ENCODE measurements around the gene FKBP4.

DNA sequence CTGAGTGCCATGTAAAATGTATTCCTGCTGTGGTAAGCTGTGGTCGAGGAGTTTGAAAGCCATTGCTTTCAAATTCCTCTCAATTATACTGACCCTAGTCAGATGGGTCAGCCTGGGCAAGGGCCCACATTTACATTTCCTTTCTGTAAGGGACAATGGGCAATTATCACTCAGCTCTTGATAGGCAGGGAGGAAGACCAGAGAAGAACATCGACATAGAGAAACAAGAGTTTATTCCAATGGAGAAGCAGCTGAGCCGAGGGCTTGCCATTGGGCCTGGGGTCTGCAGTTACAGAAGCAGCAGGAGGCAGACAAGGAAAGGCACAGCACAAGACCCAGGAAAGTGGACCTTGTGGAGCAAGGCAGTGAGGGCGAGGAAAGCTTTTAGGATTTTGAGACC is 30.4 kb downstream of the FKBP4 start:
- TF ChIP-seq, protein P1, sequence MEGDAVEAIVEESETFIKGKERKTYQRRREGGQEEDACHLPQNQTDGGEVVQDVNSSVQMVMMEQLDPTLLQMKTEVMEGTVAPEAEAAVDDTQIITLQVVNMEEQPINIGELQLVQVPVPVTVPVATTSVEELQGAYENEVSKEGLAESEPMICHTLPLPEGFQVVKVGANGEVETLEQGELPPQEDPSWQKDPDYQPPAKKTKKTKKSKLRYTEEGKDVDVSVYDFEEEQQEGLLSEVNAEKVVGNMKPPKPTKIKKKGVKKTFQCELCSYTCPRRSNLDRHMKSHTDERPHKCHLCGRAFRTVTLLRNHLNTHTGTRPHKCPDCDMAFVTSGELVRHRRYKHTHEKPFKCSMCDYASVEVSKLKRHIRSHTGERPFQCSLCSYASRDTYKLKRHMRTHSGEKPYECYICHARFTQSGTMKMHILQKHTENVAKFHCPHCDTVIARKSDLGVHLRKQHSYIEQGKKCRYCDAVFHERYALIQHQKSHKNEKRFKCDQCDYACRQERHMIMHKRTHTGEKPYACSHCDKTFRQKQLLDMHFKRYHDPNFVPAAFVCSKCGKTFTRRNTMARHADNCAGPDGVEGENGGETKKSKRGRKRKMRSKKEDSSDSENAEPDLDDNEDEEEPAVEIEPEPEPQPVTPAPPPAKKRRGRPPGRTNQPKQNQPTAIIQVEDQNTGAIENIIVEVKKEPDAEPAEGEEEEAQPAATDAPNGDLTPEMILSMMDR (IDR thresholded peaks at IDR 0.05), result no peak
- TF ChIP-seq POLR2A (IDR thresholded peaks at IDR 0.05), result no peak
